NCI-H748 treated with DMSO at 0.1 percent for 48 hours (cell line): ENCODE data around the gene PA2G4.

Experiments used
- DNase-seq: peaks from one replicate; lab custom pipeline; 2025; lab: John Stamatoyannopoulos, UW

PA2G4 gene

GRCh38 chr12:56127485-56127887, 23.1 kb downstream of the PA2G4 start:
- no peak for DNase-seq

DNA sequence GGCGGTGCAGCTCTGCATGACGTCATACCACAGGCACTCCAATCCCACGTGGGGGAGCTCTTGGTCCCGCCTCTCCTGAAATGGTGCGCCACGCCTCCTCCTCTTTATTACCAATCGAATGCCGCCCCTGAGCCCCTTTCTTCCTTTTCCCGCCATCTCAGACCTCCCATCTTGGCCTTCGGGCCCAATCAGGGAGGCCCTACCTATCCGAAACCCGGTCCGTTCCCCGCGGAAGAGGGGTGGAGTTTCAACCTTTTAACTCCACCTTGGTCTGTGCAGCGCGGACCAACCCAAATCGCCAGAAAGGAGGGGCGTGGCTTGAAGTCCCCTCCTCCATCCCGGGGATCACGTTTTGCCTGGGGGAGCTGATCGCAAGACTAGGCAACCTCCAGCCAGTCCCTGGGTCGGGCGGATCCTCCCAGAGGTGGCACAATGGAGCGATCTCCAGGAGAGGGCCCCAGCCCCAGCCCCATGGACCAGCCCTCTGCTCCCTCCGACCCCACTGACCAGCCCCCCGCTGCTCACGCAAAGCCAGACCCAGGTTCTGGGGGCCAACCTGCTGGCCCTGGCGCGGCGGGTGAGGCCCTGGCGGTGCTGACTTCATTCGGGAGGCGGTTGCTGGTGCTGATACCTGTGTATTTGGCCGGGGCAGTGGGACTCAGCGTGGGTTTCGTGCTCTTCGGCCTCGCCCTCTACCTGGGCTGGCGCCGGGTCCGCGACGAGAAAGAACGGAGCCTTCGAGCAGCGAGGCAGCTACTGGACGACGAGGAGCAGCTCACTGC, 23.7 kb downstream of the PA2G4 start, which contains the start of gene ESYT1:
Gene ESYT1, plus strand, starts transcription at position 380 of the 782 bp plus-strand sequence. Its CDS starts 53 bp downstream, at position 433.
- DNase-seq: peak; percentile 98

DNA sequence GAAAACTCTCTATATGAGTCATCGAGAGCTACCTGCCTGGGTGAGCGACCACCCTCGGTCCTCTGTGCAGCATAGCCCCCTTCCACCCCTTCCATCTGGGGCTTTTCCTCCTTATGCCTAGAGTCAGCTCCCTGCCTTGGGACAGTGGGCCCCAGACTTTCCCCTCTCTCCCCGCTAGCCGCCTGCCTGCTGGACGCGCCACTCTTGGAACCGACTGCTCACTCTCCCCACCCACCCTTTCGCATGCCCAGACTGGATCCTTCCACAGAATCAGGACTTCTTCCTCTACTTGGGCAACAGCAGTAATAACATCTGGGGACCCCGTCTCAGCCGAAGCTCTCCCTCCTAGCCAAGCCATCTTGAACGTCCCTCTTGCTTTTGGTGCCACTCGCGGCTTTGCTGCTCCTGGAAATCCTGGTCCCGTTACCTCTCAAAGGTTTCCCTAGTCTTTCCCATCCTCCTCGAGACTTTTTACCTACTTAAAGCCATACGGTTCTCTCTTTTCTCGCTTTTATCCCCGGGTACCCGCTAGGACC, 24.4 kb downstream of the PA2G4 start:
- no peak for DNase-seq

DNA sequence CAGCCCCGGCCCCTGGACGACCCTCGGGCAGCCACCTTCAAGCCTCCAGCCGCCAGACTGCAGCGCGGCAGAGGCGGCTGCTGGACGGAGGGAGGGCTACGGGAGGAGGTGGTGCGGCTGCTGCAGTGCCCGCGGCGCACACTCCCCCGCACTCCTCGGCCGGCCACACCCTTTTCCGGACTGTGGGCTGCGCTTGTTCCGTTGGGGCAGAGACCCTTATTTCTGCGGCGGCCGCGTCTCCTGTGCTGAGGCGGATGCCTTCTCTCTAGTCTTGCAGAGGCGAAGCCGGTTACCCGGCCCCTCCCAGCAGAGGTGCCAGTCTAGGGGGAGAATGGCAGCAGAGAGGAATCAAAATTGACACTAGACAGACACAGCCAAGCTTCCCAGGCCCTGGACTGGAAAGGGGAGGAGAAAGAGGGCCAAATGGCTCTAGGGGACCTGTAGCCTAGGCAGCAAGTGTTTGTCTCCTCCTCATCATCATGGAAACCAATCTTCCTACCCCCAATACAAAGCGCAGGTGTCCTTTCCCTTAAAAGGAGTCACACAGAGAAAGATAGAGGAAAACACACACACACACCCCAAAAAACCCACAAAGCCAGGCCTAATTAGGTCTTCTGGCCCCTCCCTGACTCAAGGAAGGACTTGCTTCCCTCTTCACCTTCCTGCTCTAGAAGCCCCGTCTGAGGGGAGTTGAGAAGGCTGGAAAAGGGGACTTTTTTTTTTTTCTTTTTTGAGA, 25.0 kb downstream of the PA2G4 start:
- DNase-seq: peak; percentile 62

- no peak for DNase-seq
These were observed 25.7 kb downstream of the PA2G4 start for GRCh38 chr12:56129942-56130495.

- no peak for DNase-seq
These were observed 26.5 kb downstream of the PA2G4 start for GRCh38 chr12:56130876-56131275.

- DNase-seq: no peak
These were observed 30.5 kb downstream of the PA2G4 start for GRCh38 chr12:56134897-56135296.

GRCh38 chr12:56137853-56138571, 33.7 kb downstream of the PA2G4 start:
- no peak for DNase-seq

- DNase-seq: no peak
These were observed 37.8 kb downstream of the PA2G4 start for GRCh38 chr12:56141946-56142784.

GRCh38 chr12:56143217-56143616, 38.9 kb downstream of the PA2G4 start:
- DNase-seq: no peak

- no peak for DNase-seq
These were observed 39.5 kb downstream of the PA2G4 start for GRCh38 chr12:56143870-56144269.

GRCh38 chr12:56145217-56145616, 40.9 kb downstream of the PA2G4 start:
- DNase-seq: no peak

GRCh38 chr12:56146492-56147460, 42.4 kb downstream of the PA2G4 start:
- DNase-seq: no peak

GRCh38 chr12:56150563-56150962, 46.2 kb downstream of the PA2G4 start:
- DNase-seq: no peak

- peak; percentile 25 for DNase-seq
These were observed 47.3 kb downstream of the PA2G4 start for GRCh38 chr12:56151672-56152131.

GRCh38 chr12:56152132-56152755, 47.9 kb downstream of the PA2G4 start, which contains the start of gene MYL6B:
TSS of gene MYL6B (plus strand) at chr12:56152587. CDS start at chr12:56153919, 1,332 bp downstream.
- DNase-seq: peak; percentile 76

DNA sequence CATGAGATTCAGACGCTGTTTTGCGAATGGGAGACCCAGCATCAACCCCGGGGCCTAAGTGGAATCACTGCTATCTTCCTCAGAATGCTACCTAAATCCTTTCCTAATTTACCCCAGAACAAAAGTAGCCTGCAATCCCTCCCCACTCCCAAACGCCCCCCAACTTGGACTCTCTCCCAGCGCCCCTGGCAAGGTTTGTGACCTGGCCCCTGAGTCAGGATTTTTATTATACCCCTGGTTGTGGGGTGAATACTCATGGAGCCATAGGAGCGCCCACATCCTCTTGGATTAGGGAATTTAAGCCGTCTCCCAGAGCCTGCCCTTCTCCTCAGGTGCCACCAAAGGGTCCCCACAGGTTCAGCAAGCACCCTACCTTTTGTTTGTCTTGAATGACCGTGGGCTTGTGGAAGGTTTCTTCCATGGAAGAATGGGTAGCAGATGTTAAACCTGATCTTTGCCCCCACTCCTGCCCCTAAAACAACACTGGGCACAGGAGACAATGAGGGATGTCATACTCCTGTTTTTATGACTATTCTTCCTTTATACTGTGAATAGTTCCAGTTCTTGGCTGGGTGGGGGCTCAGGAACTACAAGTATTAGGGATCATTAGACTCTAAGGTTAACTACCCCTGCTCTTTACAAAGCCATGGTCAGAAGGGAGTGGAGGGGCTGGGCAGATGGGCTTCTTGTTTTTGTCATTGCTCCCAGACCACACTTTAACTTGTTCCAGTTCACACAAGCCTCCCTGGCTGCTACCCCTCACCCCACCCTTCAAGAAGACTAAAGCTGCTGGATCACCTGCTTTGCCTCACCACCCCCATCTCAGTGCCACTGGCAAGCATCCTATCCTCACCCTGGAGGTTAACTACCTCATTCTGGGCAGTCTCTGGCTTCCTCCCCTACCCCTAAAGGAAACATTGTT, 48.7 kb downstream of the PA2G4 start:
- DNase-seq: no peak

DNA sequence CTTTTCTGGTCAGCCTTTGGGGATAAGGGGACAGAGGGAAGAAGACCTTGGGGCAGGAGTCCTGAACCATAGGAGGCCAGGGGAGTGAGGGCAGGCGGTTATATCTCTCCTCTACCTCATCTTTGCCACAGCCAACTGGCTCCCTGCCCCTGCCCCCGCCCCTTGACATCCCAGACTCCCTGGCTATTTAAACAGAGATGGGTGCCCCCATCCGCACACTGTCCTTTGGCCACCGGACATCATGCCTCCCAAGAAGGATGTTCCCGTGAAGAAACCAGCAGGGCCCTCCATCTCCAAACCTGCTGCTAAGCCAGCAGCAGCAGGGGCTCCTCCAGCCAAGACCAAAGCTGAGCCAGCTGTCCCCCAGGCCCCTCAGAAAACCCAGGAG, 49.3 kb downstream of the PA2G4 start:
- DNase-seq: no peak
